Dermis microvascular lymphatic vessel endothelial cell (primary cell): ENCODE results near the gene CCDC158. TPM values are rescaled to one million over a fixed set of nuclear protein-coding genes. Genes with fewer than 3 reads are reported as not detected.
"Not testable (repeated sequence)": the region's sequence is repeated elsewhere in the genome, so short reads cannot be mapped to it uniquely, and the experiment has no call there.

Source experiments
- DNase-seq, 2 donors: peaks; one replicate each; pipeline versions ENCODE4 v3.0.0 to v3.0.0-alpha.2; 2010; ENCODE audit warnings: low read depth in 2 of 2
- total RNA-seq: library from RNA; depleted of rRNA; stranded (reverse); fragments of >200 nt; gene quantifications from 2 replicates; pipeline ENCODE4 v1.2.1, GENCODE V29; 2014

CCDC158 gene
- total RNA-seq = not detected in 2 replicates

DNA sequence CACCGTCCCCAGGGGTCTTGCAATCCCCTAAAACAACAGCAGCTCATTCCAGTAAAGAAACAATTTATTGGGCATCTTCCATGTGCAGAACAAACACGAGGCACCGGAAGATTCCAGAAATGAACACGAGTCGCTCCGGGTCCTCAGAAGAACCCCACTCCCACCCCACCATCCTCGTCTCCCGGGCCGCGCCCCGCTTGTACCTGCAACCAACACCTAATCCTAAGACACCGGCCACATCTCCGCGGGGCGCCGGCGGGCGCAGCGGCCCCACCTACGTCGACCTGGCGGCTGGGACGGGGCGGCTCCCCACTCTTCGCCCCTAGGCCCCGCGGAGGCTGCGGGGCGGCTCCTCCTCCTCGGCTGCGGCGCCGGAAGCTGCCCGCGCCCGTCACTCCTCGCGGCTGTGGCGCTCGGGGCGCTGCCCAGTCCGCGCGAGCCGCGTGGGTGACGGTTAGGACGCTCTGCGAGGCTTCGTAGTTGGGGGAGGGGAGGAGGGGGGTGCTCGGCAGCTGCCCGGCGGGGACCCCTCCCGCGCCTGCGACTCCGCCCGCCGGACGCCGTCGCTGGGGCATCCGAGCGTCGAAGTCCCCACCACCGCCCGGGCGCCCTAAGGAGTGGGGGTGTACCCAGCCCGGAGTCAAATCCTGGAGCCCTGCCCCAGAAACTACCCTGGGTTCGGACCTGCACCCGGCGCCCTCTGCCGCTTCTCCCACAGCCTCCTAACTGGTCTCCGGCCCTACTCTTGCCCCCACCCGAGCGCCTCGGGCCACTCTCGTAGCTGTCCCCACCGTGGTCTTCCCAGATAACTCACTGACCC is at the start of gene CCDC158:
CCDC158 (minus strand) TSS at position 380 of the 820 bp plus-strand sequence. CDS start 17,934 bp downstream, outside the sequence.
- no peak for DNase-seq

DNA sequence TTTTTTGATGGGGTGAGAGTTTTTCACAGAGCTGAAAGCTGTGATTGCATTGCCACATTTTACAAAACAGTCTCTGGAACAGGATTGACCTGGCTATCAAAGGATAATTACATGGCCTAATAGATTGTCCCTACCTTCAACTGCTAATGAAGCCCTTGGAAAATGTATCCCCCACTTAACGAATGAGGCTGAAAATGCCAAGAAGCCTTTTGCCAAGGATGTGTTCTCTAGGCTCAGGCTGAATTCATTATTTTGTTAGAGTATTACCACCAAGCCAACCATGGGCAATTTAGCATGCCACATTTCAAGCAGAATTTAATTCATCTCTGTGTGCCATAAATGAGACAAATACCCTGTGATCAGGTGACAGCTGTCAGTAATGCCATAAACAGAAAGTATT is 49.6 kb upstream of the CCDC158 start:
- no peak for DNase-seq

DNA sequence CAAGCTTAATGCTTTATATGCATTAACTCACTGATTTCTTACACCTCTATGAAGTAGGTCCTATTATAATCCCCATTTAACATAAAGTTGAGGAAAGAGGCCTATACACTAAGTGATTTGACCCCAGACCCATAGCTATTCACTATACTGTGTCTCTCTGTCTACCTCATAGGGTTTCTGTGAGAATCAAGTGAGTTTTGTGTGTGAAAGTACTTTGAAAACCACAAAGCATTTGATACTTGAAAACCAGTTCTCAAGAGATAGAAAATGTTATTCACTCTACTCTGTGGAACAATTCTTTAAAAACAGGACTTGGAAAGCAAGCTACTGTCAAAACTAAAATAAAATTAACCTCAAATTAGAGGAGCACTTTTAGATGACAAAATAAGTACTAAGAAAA is 49.1 kb upstream of the CCDC158 start:
- no peak for DNase-seq

DNA sequence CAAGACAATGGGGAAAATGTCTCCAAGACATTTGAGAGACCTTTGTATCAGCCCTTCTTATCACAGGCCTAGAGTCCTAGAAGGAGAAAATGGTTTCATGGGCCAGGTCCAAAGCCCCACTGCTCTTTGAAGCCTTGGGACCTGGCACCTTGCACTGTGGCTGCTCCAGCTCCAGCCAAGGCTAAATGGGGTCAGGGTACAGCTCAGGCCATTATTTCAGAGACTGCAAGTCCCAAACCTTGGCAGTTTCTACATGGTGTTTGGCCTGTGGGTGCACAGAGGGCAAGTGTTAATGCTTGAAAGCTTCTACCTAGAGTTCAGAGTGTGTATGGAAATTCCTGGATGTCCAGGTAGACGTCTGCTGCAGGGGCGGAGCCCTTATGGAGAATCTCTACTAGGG is 42.6 kb upstream of the CCDC158 start:
- no peak for DNase-seq

DNA sequence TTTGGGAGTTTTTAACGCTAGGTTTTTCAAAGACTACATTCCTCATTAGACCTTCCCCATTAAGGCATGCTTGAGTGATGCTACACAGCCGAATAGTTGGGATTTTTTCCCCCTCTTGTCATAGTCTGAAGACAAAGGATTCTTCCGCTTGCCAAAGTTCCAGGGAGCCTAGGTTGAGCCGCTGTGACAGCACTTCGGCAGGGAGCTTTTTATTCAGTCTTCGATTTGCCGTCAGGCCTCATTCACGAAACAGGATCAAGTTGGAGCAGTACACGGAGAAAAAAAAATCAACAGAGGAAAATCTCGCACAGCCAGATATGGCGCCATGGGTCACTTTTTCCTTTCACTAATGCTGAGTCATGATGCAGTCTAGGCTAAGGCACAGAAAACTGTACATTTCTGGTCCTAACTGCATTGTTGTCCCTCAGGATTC is 38.4 kb upstream of the CCDC158 start:
- DNase-seq = peak in 1 of 2 donors; percentile 44

DNA sequence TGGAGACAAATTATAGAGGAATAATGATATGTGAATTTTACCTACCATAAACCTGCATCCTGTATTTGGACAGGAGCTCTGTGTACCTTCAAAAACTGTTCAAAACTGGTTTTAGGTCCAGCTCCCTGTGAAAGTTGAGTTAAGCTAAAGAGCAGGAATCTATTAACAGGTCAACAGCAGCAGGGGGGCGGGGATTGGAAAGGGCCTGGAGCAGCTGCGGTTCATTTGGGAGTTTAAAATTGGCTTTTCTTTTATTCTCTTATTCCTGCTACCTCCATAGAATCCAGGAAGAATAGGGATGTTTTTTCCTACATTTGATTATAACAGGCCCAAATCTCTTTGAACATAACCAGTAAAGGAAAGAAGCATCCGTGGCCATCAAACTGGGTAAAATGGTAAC is 37.9 kb upstream of the CCDC158 start:
- no peak for DNase-seq

DNA sequence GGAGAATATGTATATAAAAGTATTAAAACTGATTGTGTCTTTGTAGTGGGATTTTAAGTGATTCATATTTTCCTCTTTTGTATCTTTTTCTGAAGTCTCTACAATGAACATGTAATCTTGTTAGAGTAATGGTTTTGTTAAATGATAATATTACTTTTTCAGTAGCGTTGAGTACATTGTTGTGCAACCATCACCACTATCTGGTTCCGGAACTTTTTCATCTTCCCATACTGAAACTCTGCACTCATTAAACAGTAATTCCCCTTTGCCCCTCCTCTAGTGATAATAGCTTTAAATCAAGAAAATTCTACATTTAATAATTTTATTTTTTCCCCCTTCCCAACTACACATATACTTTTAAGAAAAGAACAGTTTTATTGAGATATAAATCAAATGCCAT is 37.4 kb upstream of the CCDC158 start:
- no peak for DNase-seq

DNA sequence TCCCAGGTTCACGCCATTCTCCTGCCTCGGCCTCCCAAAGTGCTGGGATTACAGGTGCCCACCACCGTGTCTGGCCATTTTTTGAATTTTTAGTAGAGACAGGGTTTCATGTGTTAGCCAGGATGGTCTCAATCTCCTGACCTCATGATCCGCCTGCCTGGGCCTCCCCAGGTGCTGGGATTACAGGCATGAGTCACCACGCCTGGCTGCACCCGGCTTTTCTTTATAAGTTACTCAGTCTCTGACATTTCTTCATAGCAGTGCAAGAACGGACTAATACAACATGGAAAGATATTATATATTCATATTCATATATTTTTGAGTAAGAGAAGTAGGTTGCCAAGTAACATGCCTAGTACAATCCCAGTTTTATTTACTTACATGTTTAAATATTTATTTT is 36.9 kb upstream of the CCDC158 start:
- DNase-seq = no peak

DNA sequence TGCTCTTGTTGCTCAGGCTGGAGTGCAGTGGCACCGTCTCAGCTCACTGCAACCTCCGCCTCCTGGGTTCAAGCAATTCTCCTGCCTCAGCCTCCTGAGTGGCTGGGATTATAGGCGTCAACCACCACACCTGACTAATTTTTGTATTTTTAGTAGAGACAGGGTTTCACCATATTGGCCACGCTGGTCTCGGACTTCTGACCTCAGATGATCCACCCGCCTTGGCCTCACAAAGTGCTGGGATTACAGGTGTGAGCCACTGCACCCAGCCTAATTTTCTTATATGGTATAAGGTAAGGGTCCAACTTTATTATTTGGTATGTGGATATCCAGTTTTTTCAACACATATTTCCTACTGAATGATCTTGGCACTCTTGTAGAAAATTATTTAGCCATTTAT is 33.1 kb upstream of the CCDC158 start:
- not testable (repeated sequence) for DNase-seq

DNA sequence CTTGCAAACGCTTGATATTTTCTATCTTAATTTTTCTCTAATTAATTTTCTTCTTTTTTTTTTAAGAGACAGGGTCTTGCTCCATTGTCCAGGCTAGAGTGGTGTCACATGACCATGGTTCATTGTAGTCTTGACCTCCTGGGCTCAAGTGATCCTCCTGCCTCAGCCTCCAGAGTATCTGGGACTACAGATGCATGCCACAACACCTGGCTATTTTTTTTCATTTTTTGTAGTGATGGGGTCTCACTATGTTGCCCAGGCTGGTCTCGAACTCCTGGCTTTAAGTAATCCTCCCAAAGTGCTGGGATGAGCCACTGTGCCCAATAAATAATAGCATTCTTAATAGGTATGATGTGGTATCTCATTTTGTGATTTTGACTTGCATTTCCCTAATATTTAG is 32.3 kb upstream of the CCDC158 start:
- no peak for DNase-seq

DNA sequence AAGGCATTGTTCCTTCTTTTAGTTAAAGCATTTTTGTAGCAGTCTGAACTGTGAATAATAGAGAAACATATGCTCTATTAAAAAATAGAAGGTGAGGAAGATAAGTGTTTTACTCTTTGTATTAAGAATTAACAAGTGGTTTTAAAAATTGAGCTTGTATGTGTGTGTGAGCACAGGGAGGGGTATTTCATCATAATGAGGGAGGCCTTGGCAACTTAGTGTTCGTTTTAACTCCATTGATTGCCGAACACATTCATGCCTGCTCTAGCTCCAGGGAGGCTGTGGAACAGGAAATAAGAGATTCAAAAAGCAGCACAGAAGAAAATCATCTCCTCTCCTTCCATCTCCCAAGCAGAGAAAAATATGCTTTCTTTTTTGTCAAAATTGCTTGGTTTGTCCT is 28.9 kb upstream of the CCDC158 start:
- DNase-seq = peak in 1 of 2 donors; percentile 18

DNA sequence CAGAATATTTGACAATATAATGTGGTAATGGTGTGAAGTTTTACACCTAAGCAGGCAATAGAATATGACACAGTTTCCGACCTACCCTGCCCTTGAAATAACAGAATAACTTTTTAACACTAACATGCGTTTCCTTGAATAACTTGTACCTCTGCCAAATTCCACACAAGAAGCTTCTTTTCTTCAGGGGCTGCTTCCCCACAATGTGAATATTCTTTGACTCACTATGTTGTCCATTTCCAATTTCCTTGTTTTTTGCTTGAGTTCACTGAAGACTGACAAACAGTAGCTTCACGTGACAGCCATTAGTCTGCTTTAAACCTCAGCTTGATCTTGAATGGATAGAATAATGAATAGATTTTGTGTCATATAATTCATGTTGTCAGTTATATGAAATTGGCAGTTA is 28.4 kb upstream of the CCDC158 start:
- DNase-seq = peak in 1 of 2 donors; percentile 92

DNA sequence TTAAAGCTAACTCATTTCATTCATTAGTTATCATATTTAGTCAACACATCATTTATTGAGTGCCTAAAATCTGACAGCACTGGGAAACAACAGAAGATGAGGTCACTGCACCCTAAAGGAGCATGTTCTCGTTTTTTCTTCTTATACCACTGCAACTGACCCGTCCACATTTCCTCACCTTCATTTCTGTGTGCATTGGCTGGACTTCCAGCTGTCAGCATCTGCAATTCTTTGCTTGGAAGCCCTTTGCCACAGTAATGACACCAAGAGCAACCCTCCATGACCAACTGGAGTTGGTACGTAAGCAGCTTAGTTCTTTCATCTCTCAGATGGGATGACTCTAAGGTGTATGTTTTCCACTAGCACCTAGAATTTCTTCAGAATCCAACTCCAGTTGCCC is 27.3 kb upstream of the CCDC158 start:
- DNase-seq = no peak

DNA sequence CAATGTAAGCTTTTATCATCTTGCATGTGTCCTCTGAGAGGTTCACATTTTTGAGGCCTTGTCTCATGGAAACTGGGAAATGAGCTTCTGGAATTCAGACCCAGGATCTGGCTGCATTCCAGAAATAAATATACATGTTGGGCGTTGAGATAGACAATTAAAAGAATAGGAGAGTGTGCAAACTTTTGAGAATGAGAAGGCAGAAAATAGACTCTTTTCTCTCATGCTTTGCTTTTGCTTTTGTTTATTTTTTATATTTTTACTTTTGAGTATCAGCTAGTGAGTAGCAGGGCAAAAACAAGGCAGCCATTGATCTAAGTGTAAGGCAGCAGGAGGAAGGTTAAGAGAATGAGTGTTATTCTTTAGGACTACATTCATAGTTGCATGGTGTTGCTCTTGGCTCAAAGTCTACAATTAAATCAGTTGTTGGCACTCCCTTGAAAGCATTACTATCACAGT is 26.5 kb upstream of the CCDC158 start:
- peak; percentile 12 to 77 for DNase-seq

DNA sequence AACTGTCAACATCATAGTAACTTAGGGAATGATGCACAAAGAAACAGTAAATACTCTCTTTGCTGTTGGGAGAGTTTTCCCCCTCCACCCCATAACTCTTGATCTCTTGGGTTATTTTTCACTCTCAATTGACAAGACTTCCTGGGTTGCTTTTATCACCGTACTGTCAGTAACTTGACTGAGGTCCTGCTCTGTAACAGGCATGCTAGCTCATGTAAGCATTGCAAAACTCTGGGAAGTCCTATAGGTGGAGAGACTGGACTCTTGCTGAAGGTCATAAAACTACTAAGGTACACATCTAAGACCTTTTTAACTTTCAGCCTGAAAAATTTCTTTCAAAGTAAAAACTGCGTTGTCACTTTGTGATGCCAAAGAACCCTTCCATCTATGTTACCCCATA is 25.0 kb upstream of the CCDC158 start:
- no peak for DNase-seq

DNA sequence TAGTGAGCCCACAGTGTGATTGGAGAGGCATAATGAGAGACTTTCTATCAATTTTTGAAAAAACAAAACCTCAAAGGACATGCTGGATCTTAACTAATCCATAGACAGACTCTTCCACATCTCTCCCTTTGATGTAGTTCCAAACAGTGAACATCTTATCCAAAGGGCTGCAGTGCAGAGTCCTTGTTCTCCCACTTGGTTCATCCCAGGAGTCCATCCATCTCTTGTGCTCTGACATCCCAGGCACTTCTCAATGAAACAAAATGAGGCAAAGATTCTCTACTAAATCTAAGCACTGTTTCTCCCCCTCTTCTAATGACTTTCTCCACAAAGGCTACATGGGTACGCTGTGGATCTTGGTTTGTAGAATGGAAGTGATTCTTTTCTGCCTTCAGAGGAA is 22.4 kb upstream of the CCDC158 start:
- no peak for DNase-seq

DNA sequence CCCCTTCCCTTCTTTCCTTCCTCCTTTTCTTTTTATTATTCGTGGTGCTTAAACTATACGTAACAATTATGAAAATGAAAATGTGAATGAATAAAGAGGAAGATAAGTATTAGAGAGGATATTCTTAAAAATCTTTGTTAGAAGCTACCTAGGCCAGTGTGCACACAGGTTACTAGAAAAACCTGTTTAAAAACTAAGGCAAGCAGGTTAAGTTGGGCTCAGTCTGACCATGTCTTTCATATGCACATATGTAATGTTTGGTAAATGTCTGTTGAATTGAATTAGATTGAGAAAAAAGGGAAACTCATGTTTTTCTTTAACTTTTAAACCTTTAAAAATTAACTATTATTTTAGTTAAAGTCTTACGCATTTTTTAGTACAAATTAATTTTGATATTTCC is 21.9 kb upstream of the CCDC158 start:
- no peak for DNase-seq

DNA sequence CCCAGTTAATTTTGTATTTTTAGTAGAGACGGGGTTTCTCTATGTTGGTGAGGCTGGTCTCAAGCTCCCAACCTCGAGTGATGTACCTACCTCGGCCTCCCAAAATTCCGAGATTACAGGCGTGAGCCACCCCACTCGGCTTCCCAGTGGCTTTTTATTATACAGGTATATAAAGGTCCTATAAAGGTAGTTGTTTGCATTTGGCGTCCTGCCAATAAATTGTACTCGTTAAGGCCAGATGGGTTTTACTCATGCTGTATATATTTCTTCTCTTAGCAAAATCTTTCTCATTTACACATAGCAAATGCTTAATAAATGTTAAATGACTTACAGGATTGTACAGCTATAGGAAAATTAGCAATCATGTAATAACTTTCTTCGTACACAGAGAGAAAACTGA is 20.9 kb upstream of the CCDC158 start:
- no peak for DNase-seq

DNA sequence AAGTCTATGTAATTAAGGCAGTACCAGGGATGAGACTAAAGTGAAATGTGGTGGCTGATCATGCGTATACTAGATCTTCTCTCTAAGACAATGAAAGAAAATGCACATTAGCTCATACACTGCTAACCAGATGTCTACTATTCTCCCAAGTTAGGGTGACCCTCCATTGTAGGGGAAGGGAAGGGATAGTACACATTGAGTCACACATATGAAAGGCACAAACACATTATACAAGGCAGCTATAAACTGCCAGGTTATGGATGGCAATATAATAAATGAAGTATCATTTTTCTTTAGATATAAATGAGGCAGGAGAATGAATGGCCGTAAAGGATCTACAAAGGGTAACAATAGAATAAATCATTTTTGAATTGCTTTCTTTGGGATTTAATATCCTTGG is 18.6 kb upstream of the CCDC158 start:
- no peak for DNase-seq

DNA sequence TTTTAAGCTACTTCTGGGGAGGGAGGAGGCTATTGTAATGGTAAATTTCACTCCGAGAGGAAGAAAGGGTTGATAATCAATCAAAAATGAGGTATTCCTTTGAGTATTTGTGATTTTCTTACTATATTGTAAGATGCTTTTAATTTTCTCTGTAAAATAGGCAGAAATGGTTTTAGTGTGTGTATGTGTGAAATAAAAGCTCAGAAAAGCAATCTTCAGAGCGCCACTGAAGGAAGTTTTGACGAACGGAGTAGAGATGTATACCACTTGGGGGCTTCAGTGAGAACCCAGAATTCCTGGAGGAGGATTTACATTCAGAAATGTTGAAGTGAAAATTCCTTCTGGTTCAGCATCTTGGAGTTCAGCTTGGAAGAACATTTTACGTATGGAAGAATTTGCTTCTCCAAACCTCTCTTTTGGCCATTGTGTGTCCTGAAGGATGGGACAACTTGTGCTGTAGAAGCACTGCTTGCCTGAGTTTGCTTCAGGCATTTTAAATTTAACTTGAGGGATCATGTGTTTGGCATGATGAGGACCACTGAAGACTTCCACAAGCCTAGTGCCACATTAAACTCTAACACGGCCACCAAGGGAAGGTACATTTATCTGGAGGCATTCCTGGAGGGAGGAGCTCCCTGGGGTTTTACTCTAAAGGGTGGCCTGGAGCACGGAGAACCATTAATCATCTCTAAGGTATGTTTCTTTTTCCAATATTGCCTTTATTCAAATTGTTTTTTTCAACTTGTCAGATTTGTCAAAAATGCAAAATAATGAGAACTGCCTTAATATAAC is 14.8 kb upstream of the CCDC158 start:
- no peak for DNase-seq

DNA sequence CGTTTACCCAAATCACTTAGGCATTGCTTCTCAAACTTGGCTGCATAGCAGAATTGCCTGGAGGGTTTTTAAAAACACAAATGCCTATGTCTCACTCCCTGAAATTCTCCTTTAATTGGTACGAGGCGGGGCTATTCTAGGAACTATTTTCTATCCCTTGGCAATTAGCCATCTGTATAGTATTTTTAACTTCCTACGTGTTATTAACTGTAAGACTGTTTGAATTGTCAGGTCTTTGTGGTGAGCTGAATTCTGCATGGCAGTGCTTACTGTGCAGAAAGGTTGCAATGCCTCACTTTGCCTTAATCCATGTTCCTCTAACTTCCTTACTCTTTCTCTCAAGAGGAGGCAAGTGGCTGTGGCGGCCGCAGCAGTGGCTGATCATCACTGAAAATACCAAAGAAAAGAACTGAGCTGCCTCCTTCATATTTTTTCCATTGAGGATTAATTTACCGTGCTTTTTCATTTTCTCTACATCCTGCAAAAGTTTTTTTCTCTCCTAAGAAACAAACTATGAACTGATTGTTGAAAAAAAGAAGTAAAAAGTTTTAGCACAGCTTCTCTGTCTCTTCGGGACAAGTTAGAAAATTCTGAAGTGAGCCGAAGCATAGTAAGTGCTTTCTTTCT is 14.1 kb upstream of the CCDC158 start, which contains the start of gene SHROOM3:
SHROOM3 (plus strand) TSS at position 329 of the 627 bp plus-strand sequence. CDS start 824 bp downstream, outside the sequence.
- no peak for DNase-seq
